Stomach (tissue), 9 donors: ENCODE data around the gene RNF19B. TPM values are rescaled to one million over a fixed set of nuclear protein-coding genes. Genes with fewer than 3 reads are reported as not detected.

Source experiments
- DNase-seq, 2 donors: peaks; one replicate each; pipeline versions ENCODE4 v3.0.0 to v3.0.0-alpha.2; 2013 to 2019
- H3K27ac ChIP-seq, 5 donors: fragments of 200-600 bp in 4 of 5; sonication (generic) in 4 of 5; one replicate each; pipeline ENCODE4 v1.5.1; 2013 to 2019; ENCODE audit warnings: mild to moderate bottlenecking in 1 of 5, moderate library complexity in 1 of 5
- H3K27me3 ChIP-seq, 3 donors: fragments of 200-600 bp; sonication (generic); one replicate each; pipeline ENCODE4 v1.5.1; 2017 to 2019; ENCODE audit warnings: mixed run types in 1 of 3
- H3K36me3 ChIP-seq, 4 donors: fragments of 200-600 bp; sonication (generic); 1 replicate in 3 of 4; 2 replicates in 1 of 4; pipeline ENCODE4 v1.5.1; 2016 to 2019
- H3K4me1 ChIP-seq, 4 donors: fragments of 200-600 bp; sonication (generic); one replicate each; pipeline ENCODE4 v1.5.1; 2016 to 2019
- H3K4me3 ChIP-seq, 4 donors: fragments of 200-600 bp; sonication (generic) in 3 of 4; one replicate each; pipeline ENCODE4 v1.5.1; 2016 to 2019; ENCODE audit warnings: mild to moderate bottlenecking in 1 of 4
- H3K9me3 ChIP-seq, 4 donors: fragments of 200-600 bp; sonication (generic); one replicate each; pipeline ENCODE4 v1.5.1; 2016 to 2019
- CTCF ChIP-seq, 7 experiments: fragments of 450-650 bp in 4 of 7; fragments of 200-600 bp in 3 of 7; sonication (generic) in 3 of 7; IDR thresholded peaks; one replicate each; pipeline ENCODE4 v1.5.1; 2016 to 2019; ENCODE audit warnings: antibody characterized with exemption in 7 of 7, control low read depth in 2 of 7, mild to moderate bottlenecking in 1 of 7
- EP300 ChIP-seq: sonication (generic); formaldehyde crosslinking; IDR thresholded peaks from one replicate; pipeline ENCODE4 v1.6.1; 2017; ENCODE audit warnings: antibody characterized with exemption
- POLR2A ChIP-seq, 4 donors: fragments of 450-650 bp; IDR thresholded peaks; one replicate each; pipeline ENCODE4 v1.6.1; 2016; ENCODE audit warnings: antibody characterized with exemption in 4 of 4, control low read depth in 2 of 4, mild to moderate bottlenecking in 1 of 4, moderate library complexity in 1 of 4
- POLR2AphosphoS5 ChIP-seq, 3 donors: sonication (generic); formaldehyde crosslinking; IDR thresholded peaks; one replicate each; pipeline ENCODE4 v1.6.1; 2016; ENCODE audit warnings: antibody characterized with exemption in 3 of 3
- WGBS, 5 donors: extraction: QIAGEN DNeasy Blood & Tissue Kit in 3 of 5; methylation state at CpG; one replicate each; pipeline versions ENCODE4 v1.1.5 to v1.1.7; 2013 to 2018; 5-methylcytosine and 5-hydroxymethylcytosine counted together
- intact Hi-C: fragments of 100-400 bp; cut with DNase I; formaldehyde crosslinking; loops from one replicate; pipeline ENCODE4 v1.15.1; 2023; ENCODE audit warnings: low total_unique reads
- polyA plus RNA-seq, 3 donors: library from polyadenylated mRNA; stranded (reverse); fragments of 200-250 nt; gene quantifications; one replicate each; pipeline ENCODE4 v1.2.3, GENCODE V29; 2013
- total RNA-seq, 5 donors: library from RNA; depleted of rRNA; stranded (reverse); fragments of >200 nt; gene quantifications; one replicate each; pipeline versions ENCODE4 v1.1.0 to v1.2.3, GENCODE V29; 2014 to 2016
- donor health status: healthy with polysubstance abuse.
- donor health status: Bipolar disorder and iron deficiency.
- donor health status: healthy.

RNF19B gene
- total and polyA plus RNA-seq, 8 donors = 0.58 to 29.5 (median 9.7) TPM

GRCh38 chr1:32990887-32991286 lies 26.3 kb upstream of the RNF19B start:
- H3K9me3 ChIP-seq = no peaks in the 10 kb centered on the region
- H3K4me1 ChIP-seq = peaks cover 28 to 58% (median 31%) of the 10 kb centered on the region in 4 donors
- no peaks in the 10 kb centered on the region for H3K27me3 ChIP-seq
- no peaks in the 10 kb centered on the region for H3K36me3 ChIP-seq
- intact Hi-C loops = no loop called here
- no peak for TF ChIP-seq CTCF (IDR thresholded peaks at IDR 0.05)
- TF ChIP-seq POLR2A (IDR thresholded peaks at IDR 0.05) = no peak
- TF ChIP-seq EP300 = no peak
- no peak for TF ChIP-seq POLR2AphosphoS5 (IDR thresholded peaks at IDR 0.05)
- 89 to 95% (median 93%) methylated on average over 5 of the region's 5 CpGs for WGBS, 5 donors
- H3K4me3 ChIP-seq = no peak overlapping the region
- DNase-seq = no peak
- peak overlapping the region in 2 of 5 donors; percentile 86 to 87 for H3K27ac ChIP-seq

DNA sequence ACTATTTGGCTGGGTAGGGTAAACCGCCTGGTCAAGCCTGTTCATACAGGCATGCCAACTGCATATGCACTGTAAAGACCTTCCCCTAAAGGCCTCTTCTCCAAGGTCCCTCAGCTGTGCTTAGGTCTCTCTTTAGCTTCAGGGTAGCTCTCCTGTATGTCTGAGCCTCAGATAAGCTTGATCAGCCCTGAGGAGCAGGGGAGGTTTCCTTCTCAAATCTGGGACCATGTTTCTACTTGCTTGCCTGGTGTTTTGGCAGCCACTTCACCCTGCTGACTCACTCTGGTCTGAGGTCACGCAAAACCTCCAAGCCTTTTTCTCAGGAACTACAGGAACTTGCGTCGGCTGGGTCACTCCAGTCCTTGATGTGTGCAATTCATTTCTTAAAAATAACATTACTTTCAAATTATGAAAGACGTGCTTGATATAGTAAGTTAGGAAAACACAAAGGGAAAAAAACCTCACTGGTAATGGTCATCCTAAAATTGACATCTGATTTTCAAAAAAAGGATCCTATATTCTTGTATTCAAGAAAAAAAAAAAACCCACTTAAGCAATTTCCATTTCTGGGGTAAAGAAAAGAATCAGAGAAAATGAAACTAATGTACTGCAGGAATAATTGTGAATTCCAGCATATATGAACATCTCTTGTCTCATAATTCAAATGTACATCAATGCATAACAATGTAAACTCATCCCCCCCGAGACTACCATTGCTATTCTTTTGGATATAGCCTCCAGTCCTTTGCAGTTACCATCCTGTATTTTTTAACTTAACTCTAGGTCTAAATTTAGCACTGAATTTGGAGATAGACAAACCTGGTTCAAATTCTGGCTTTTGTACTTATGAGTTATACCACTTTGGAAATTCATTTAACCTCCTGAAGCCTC lies 24.8 kb upstream of the RNF19B start:
- intact Hi-C loops = no loop called here
- Histone ChIP-seq H3K4me1 (peaks cover 28 to 65% (median 31%) of the 10 kb centered on the region in 4 donors), H3K4me3 (no peak overlapping the region), H3K27me3 (no peaks in the 10 kb centered on the region), H3K9me3 (no peaks in the 10 kb centered on the region), H3K36me3 (no peaks in the 10 kb centered on the region), H3K27ac (peak overlapping the region; percentile 7 to 84 (median 64))
- WGBS, 5 donors = 27 to 41% (median 31%) methylated on average over 6 of the region's 6 CpGs
- DNase-seq = peak; percentile 70 to 71
- TF ChIP-seq CTCF (IDR thresholded peaks at IDR 0.05) = no peak
- peak; percentile 42 to 86 (median 62) for TF ChIP-seq POLR2AphosphoS5 (IDR thresholded peaks at IDR 0.05)
- no peak for TF ChIP-seq EP300
- TF ChIP-seq POLR2A (IDR thresholded peaks at IDR 0.05) = no peak

- no peaks in the 10 kb centered on the region for H3K9me3 ChIP-seq
- peaks cover 28 to 61% (median 31%) of the 10 kb centered on the region in 4 donors for H3K4me1 ChIP-seq
- no peaks in the 10 kb centered on the region for H3K27me3 ChIP-seq
- no peak overlapping the region for H3K4me3 ChIP-seq
- DNase-seq = no peak
- intact Hi-C loops = no loop called here
- H3K27ac ChIP-seq = peak overlapping the region in 4 of 5 donors; percentile 63 to 84 (median 70)
- H3K36me3 ChIP-seq = no peaks in the 10 kb centered on the region
- TF ChIP-seq CTCF (IDR thresholded peaks at IDR 0.05) = no peak
- TF ChIP-seq POLR2AphosphoS5 (IDR thresholded peaks at IDR 0.05) = no peak
- no peak for TF ChIP-seq POLR2A (IDR thresholded peaks at IDR 0.05)
- no peak for TF ChIP-seq EP300
These were observed 24.1 kb upstream of the RNF19B start for GRCh38 chr1:32988665-32989064.

GRCh38 chr1:32985226-32985625 lies 20.6 kb upstream of the RNF19B start:
- no peaks in the 10 kb centered on the region for H3K36me3 ChIP-seq
- no peaks in the 10 kb centered on the region for H3K9me3 ChIP-seq
- TF ChIP-seq POLR2AphosphoS5 (IDR thresholded peaks at IDR 0.05) (no peak), CTCF (IDR thresholded peaks at IDR 0.05) (no peak), EP300 (no peak), POLR2A (IDR thresholded peaks at IDR 0.05) (no peak)
- peaks cover 28 to 48% (median 32%) of the 10 kb centered on the region in 4 donors for H3K4me1 ChIP-seq
- no peak overlapping the region for H3K27ac ChIP-seq
- intact Hi-C loops = no loop called here
- whole genome bisulfite sequencing, 5 donors = 90 to 100% (median 100%) methylated on average over 1 of the region's 1 CpG
- H3K4me3 ChIP-seq = no peak overlapping the region
- no peaks in the 10 kb centered on the region for H3K27me3 ChIP-seq
- no peak for DNase-seq
